NB4 (cell line): ENCODE measurements around the gene FYCO1.

Experiments
- DNase-seq: peaks from one replicate; pipeline ENCODE4 v3.0.0; 2010; ENCODE audit warnings: low read depth
- H3K4me3 ChIP-seq: one replicate; pipeline ENCODE4 v1.5.1; 2011; ENCODE audit warnings: mild to moderate bottlenecking, low read depth, low read length, moderate library complexity
- CTCF ChIP-seq: IDR thresholded peaks from one replicate; pipeline ENCODE4 v1.5.1; 2012; ENCODE audit warnings: low read depth, low read length
- MAX ChIP-seq: IDR thresholded peaks from 2 replicates; pipeline ENCODE4 v1.6.1; 2011; ENCODE audit warnings: low read depth, low read length
- MYC ChIP-seq: IDR thresholded peaks from 2 replicates; pipeline ENCODE4 v1.6.1; 2011; ENCODE audit warnings: low read depth, low read length
- POLR2A ChIP-seq: IDR thresholded peaks from 2 replicates; pipeline ENCODE4 v1.6.1; 2011; ENCODE audit warnings: mild to moderate bottlenecking; ENCODE audit not compliant: insufficient read length; ENCODE audit errors: extremely low read depth

Gene FYCO1

GRCh38 chr3:46013316-46014094 is 17.9 kb upstream of the FYCO1 start:
- H3K4me3 ChIP-seq = no peak overlapping the region
- DNase-seq = no peak
- TF ChIP-seq POLR2A (no peak), CTCF (no peak), MAX (no peak), MYC (no peak)

- TF ChIP-seq MYC (no peak), CTCF (no peak), POLR2A (no peak), MAX (no peak)
- no peak for DNase-seq
- H3K4me3 ChIP-seq = no peak overlapping the region
Measured at GRCh38 chr3:46012246-46012645, 16.6 kb upstream of the FYCO1 start.

GRCh38 chr3:46010519-46011113 is 15.0 kb upstream of the FYCO1 start:
- DNase-seq = no peak
- no peak for TF ChIP-seq MYC
- TF ChIP-seq MAX = no peak
- TF ChIP-seq POLR2A = no peak
- TF ChIP-seq CTCF = no peak
- H3K4me3 ChIP-seq = no peak overlapping the region

DNA sequence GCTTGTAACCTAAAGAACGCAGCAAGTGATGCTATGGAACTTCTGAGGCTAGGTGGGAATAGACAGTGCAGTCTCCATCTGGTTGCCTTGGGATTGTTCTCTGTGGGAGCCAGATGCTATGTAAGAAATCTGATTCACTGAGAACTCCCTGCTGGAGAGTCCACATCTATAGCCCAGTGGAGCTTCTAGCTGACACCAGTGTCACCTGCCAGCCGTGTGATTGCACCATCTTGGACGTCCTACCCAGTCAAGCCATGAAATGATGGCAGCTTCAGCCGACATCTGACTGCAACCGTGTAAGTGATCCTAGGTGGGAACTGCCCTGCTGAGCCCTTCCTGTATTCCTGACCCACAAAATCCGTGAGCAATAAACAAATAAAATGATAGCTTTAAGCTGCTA is 12.4 kb upstream of the FYCO1 start:
- no peak for DNase-seq
- TF ChIP-seq MYC (no peak), MAX (no peak), CTCF (no peak), POLR2A (no peak)
- no peak overlapping the region for H3K4me3 ChIP-seq

- TF ChIP-seq CTCF = no peak
- no peak for TF ChIP-seq MYC
- TF ChIP-seq POLR2A = no peak
- no peak for DNase-seq
- no peak overlapping the region for H3K4me3 ChIP-seq
Measured at GRCh38 chr3:46007280-46007679, 11.7 kb upstream of the FYCO1 start.
